Mononuclear cell (primary cell): ENCODE results near the gene RCAN2. TPM values are rescaled to one million over a fixed set of nuclear protein-coding genes. Genes with fewer than 3 reads are reported as not detected.

Experiments
- H3K27me3 ChIP-seq: 2 replicates; pipeline ENCODE4 v1.6.0; 2011; ENCODE audit warnings: low read length, control low read depth; ENCODE audit not compliant: insufficient read depth
- H3K4me1 ChIP-seq: 2 replicates; pipeline ENCODE4 v1.5.1; 2011; ENCODE audit warnings: mild to moderate bottlenecking, low read length, control low read depth; ENCODE audit not compliant: insufficient read depth
- H3K4me3 ChIP-seq: 2 replicates; pipeline ENCODE4 v1.5.1; 2011; ENCODE audit warnings: mild to moderate bottlenecking, low read length, moderate library complexity
- H3K9me3 ChIP-seq: 2 replicates; pipeline ENCODE4 v1.5.1; 2011; ENCODE audit warnings: low read depth, mild to moderate bottlenecking, control low read depth, low read length
- total RNA-seq: library from RNA; depleted of rRNA; stranded (reverse); fragments of >200 nt; gene quantifications from one replicate; pipeline ENCODE4 v1.2.3, GENCODE V29; 2012

RCAN2 gene
- total RNA-seq, 1 donor: not detected

DNA sequence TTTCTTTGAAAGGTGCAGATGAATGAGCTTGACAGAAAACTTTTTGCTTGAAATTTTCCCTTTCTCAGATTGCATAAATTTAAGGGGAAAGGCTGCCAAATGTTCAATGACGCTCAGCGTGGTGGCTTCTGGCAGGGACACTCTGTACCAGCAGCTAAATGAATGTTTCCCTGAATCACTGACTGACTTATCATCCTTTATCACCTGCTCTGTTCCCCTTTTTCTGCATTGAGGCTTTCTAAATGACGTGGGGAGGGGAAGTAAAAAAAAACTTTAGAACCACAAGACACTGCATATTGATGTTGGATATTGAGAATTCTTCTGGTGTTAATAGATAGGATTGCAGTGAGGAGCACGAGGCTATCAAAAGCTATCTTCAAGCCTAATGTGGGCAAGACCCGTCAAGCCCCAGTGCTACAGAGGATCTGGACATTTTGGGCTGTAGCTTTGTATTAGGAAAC lies 273.5 kb downstream of the RCAN2 start:
- H3K9me3 ChIP-seq: no peaks in the 10 kb centered on the region
- H3K27me3 ChIP-seq: no peaks in the 10 kb centered on the region
- H3K4me1 ChIP-seq: peaks cover 6% of the 10 kb centered on the region
- no peak overlapping the region for H3K4me3 ChIP-seq

DNA sequence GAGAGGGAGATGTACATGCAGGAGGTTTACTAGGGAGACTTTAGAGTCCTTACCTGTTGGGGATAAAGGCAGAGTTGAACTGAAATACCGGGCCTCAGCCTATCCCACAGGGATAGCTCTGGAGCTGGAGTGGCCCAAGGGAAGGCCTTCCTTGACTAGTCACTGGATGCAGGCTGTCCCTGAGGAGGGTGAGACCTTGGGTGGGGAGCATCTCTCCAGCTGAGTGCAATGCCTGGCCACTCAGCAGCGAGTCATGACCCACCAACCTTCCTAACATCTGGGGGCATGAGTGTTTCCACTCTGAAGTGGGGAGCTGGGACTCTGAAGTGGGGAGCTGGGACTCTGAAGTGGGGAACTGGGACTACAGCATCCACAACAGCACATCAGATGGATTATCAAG lies 274.4 kb downstream of the RCAN2 start:
- no peaks in the 10 kb centered on the region for H3K27me3 ChIP-seq
- H3K9me3 ChIP-seq: no peaks in the 10 kb centered on the region
- no peak overlapping the region for H3K4me3 ChIP-seq
- H3K4me1 ChIP-seq: peaks cover 6% of the 10 kb centered on the region

DNA sequence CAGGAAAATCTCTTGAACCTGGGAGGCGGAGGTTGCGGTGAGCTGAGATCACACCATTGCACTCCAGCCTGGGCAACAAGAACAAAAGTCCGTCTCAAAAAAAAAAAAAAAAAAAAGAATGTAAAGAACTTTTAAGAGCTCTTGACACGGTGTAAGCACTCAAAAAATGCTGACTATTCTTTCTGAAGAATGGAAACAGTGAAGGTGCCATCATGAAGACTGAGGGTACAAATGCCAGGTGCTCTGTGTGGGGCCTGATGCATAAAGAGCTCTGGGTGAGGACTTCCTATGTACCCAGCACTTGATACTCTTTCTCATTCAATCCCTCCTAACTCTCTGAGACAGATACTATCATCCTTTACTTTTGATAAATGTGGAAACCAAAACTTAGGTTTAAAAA lies 275.5 kb downstream of the RCAN2 start:
- Histone ChIP-seq H3K4me3 (no peak overlapping the region), H3K9me3 (no peaks in the 10 kb centered on the region), H3K27me3 (no peaks in the 10 kb centered on the region), H3K4me1 (peaks cover 6% of the 10 kb centered on the region)

DNA sequence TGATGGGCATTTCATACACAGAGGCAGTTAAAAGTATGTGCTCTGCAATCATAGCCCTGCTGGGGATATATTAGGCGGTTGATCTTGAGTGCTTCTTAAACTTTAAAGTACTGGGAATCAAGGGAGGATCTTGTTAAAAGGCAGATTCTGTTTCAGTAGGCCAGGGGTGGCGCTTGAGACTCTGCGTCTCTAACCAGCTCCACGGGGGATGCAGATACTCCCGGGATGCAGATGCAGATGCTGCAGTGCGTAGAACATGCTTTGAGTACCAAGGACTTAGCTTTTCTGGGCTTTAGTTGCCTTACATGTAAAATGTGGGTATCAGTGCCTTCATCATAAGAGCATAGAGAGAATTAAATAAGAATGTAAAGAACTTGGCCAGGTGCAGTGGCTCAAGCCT lies 276.0 kb downstream of the RCAN2 start:
- Histone ChIP-seq H3K4me1 (peaks cover under 1% of the 10 kb centered on the region), H3K9me3 (no peaks in the 10 kb centered on the region), H3K4me3 (no peak overlapping the region), H3K27me3 (no peaks in the 10 kb centered on the region)

DNA sequence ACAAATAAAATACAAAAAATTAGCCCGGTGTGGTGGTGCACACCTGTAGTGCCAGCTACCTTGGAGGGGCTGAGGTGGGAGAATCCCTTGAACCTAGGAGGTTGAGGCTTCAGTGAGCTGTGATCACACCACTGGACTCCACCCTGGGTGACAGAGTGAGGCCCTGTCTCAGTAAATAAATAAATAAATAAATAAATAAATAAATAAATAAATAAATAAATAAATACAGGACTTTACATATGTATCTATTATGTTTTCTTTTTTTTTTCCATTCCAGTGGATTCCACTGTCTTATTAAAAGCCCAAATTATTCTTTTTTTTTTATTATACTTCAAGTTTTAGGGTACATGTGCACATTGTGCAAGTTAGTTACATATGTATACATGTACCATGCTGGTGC lies 279.3 kb downstream of the RCAN2 start:
- Histone ChIP-seq H3K9me3 (no peaks in the 10 kb centered on the region), H3K4me3 (no peak overlapping the region), H3K4me1 (no peaks in the 10 kb centered on the region), H3K27me3 (no peaks in the 10 kb centered on the region)

DNA sequence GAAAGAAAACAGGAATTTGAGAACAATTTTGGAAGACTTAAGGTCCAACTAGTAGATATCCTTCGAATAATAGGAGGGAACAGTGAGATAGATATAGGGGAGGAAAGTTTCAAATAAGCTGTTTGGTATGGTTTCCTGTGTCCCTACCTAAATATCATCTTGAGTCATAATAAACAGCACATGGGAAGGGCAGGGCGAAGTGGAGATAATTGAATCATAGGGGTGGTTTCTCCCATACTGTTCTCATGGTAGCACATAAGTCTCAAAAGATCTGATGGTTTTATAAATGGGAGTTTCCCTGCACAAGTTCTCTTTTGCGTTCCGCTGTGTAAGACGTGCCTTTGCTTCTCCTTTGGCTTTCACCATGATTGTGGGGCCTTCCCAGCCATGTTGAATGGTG lies 281.0 kb downstream of the RCAN2 start:
- no peak overlapping the region for H3K4me3 ChIP-seq
- no peaks in the 10 kb centered on the region for H3K4me1 ChIP-seq
- H3K9me3 ChIP-seq: no peaks in the 10 kb centered on the region
- no peaks in the 10 kb centered on the region for H3K27me3 ChIP-seq

DNA sequence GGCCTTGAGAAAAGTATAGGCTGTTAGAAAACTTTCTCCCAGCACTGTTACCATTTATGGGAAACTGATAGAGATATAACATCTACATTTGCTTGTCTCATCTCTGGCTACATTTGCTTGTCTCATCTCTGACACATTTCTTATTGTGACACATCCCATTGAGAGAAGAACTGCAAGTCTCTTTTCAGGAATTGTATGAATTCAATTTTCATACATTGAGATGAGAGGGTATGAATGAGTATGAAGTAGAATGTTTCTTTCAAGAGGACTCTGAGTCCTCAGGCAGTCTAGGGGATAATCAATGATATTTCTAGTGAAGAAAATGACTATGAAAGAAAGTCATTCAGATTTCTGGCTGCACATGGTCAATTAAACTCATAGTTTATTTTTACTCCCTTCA lies 282.9 kb downstream of the RCAN2 start:
- Histone ChIP-seq H3K27me3 (no peaks in the 10 kb centered on the region), H3K4me1 (no peaks in the 10 kb centered on the region), H3K9me3 (no peaks in the 10 kb centered on the region), H3K4me3 (no peak overlapping the region)

DNA sequence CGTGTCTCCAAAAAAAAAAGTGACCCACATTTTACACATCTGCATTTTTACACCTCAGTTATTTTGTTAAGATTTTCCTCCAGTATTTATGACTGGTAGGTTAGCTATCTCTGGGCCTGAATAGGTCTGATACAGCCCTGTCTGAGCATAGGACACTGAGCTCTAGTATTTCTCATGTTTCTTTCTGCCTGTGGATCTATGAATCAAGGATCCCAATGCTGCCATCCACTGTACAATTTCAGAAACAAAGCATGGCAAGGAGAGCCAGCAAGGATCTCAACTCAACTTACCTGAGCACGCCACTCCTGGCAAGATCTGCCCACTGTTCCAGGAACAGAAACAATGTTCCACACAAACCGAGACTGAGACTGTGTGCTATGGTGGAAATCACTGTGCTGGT lies 284.1 kb downstream of the RCAN2 start:
- Histone ChIP-seq H3K4me1 (no peaks in the 10 kb centered on the region), H3K27me3 (no peaks in the 10 kb centered on the region), H3K4me3 (no peak overlapping the region), H3K9me3 (no peaks in the 10 kb centered on the region)

DNA sequence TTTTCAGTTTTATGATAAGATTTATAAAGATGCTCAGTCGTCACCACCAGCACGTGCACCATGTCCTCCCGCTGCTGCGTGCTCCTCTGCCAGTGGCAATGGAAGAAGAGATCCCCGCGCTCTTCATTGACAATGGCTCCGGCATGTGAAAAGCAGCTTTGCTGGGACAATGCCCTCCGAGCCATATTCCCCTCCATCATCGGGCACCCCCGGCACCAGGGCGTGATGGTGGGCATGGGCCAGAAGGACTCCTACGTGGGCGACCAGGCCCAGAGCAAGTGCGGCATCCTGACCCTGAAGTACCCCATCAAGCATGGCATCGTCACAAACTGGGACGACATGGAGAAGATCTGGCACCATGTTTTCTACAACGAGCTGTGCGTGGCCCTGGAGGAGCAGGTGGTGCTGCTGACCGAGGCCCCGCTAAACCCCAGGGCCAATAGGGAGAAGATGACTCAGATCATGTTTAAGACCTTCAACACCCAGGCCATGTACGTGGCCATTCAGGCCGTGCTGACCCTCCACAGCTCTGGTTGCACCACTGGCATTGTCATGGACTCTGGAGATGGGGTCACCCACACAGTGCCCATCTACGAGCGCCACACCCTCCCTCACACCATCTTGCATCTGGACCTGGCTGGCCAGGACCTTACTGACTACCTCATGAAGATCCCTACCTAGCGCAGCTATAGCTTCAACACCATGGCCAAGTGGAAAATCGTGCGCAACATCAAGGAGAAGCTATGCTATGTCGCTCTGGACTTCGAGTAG lies 286.2 kb downstream of the RCAN2 start:
- Histone ChIP-seq H3K4me1 (no peaks in the 10 kb centered on the region), H3K4me3 (no peak overlapping the region), H3K9me3 (no peaks in the 10 kb centered on the region), H3K27me3 (no peaks in the 10 kb centered on the region)

DNA sequence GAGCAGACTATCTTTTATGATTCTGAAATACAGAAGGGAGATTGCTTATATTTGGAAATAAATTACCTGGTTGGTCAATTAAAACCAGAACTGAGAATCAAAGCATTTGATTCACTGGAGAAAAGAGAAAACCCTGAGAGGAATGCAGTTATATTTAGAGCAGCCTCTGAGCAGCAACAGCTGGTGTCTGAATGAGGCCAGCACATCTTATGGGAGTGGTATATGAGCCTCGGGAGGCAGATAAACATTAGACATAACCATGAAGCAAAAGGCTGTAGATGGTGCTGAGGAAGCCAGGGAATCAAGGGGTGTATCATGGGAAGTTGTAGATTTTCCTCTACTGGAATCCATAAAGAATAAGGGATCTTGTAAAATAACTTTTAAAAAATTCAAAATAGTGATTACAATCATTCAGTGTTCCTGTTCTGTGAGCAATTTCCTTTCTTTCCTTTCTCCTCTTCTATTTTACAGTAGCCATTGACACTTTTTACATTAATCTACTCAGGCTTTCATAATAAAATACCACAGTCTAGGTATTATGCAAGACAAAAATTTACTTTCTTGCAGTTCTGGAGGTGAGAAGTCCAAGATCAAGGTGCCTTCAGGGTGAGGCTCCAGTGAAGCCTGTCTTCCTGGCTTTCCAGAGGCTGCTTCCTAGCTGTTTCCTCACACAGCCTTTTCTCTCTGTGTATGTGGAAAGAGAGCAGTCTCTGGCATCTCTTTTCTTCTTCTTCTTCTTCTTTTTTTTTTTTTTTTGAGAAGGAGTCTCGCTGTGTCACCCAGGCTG lies 287.7 kb downstream of the RCAN2 start:
- H3K4me1 ChIP-seq: no peaks in the 10 kb centered on the region
- no peak overlapping the region for H3K4me3 ChIP-seq
- H3K27me3 ChIP-seq: no peaks in the 10 kb centered on the region
- H3K9me3 ChIP-seq: no peaks in the 10 kb centered on the region

DNA sequence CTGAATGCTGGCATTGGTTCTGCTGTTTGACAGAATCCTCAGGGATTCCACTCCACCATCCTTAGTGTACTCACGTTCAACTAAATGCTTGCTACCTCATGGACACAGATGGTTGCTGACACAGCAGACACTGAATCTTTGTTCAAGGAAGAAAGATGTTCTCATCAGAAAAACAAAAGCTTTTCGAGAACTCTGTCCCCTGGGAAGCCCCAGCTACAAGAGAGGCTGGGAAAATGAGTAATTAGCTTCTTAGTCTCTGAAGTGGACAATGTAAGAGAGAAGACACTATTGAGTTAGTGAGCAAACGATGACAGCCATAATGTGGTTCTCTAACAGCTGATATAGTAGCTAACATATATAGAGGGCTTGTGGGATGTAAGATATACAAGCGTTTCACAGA lies 289.5 kb downstream of the RCAN2 start:
- Histone ChIP-seq H3K27me3 (no peaks in the 10 kb centered on the region), H3K9me3 (no peaks in the 10 kb centered on the region), H3K4me1 (no peaks in the 10 kb centered on the region), H3K4me3 (no peak overlapping the region)

DNA sequence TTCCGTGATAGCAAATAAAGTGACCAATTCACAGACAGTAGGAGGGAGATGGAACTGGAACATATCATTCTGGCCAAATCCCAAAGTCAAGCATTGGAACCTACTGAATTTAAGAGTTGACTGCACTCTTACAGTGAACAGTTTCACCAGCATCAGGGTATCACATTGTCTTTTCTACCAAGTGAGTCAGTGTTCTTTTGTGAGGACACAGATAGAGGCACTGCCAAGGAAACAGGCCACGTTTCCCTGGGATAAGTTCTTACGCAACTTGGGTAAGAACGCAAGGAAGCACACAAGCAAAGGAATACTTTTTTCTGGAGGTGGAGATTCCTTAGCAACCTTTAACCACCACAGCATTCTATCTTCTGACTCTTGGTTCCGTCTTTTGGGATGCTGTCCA lies 291.9 kb downstream of the RCAN2 start:
- H3K4me1 ChIP-seq: no peaks in the 10 kb centered on the region
- H3K9me3 ChIP-seq: no peaks in the 10 kb centered on the region
- H3K27me3 ChIP-seq: no peaks in the 10 kb centered on the region
- H3K4me3 ChIP-seq: no peak overlapping the region

DNA sequence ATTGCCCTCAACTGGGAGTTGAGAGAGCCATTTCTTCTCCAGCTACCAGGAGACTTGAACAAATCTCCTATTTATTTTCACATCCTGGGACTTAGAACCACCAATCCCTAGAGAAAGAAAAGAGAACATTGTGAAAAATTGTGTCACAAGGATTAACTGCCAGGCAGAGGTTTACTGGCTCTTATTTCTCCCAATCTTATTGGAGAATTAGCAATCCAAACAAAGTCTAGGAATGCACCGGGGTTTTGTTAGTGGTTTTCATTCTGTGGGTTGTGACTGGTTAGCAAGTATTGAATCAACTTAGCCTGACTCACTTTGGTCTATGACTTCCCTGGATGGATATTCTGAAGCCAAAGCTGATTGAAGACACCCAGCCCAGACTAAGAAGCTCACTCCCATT lies 299.3 kb downstream of the RCAN2 start:
- Histone ChIP-seq H3K4me3 (no peak overlapping the region), H3K27me3 (no peaks in the 10 kb centered on the region), H3K4me1 (no peaks in the 10 kb centered on the region), H3K9me3 (no peaks in the 10 kb centered on the region)

DNA sequence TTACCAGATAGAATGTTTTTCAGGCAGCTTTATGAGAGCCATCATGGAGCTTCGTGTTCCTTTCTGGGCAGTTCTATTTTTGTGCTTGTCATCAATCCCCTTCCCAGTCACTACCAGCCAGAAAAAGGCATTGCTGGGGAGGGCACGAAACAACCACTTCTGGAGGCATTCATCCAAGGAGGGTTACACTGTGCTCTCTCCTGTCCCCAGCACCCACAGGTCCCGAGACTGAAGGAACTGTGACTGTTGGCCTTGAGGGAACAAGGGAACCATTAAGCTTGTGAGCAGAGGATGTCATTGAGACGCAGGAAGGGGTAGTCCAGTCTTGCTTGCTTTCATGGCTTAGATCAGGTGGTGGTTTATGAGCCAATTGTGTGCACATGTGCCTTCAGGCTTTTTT lies 300.4 kb downstream of the RCAN2 start:
- no peaks in the 10 kb centered on the region for H3K27me3 ChIP-seq
- no peak overlapping the region for H3K4me3 ChIP-seq

DNA sequence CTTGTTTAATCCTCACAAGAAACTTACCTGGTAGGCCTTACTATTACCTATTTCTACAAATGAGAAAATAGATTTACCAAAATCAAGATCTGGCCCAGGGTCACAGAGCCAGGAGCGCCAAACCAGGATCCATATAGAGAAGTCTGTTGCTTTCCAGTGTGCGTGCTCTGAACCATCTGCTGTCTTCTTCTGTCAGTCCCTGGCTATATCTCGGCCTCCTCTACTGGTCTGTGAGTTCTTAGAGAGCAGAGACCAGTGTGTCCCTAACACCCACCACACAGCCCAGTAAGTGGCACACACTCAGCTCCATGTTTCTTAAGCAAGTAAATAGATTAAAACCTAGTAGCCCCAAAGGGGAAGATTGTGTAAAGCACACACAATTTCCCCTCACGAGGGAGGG lies 301.5 kb downstream of the RCAN2 start:
- no peak overlapping the region for H3K4me3 ChIP-seq
- H3K27me3 ChIP-seq: peaks cover 8% of the 10 kb centered on the region
- H3K9me3 ChIP-seq: no peaks in the 10 kb centered on the region
- H3K4me1 ChIP-seq: no peaks in the 10 kb centered on the region

More for the DNA sequence above, 300.4 kb downstream of the RCAN2 start:
- H3K4me1 ChIP-seq: no peaks in the 10 kb centered on the region
- H3K9me3 ChIP-seq: no peaks in the 10 kb centered on the region

DNA sequence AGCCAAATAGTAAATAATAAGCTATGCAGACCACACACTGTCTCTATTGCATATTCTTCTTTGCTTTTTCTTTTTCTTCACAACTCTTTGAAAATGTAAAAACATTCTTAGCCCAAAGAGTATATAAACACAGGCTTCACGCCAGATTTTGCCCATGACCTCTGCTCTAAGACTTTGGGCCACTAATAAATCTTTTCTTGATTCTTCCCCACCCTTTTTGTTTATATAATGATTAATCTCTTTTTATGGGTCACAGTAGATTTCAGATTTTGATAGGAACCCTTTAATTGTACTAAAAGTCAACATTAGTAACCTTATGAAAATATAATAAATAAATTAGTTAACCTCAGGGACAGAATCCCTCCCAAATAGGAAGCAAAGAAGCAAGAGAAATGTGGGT lies 304.7 kb downstream of the RCAN2 start:
- Histone ChIP-seq H3K4me3 (no peak overlapping the region), H3K4me1 (no peaks in the 10 kb centered on the region), H3K9me3 (no peaks in the 10 kb centered on the region)

More for the DNA sequence above, 304.7 kb downstream of the RCAN2 start:
- H3K27me3 ChIP-seq: peaks cover 17% of the 10 kb centered on the region
